Left renal cortex interstitium (tissue), 4 donors: ENCODE data around the gene GPR84. TPM values are rescaled to one million over a fixed set of nuclear protein-coding genes. Genes with fewer than 3 reads are reported as not detected.

ENCODE experiments used
- DNase-seq, 4 donors: peaks; one replicate each; pipeline ENCODE4 v3.0.0-alpha.2; 2013; ENCODE audit warnings: low read depth in 4 of 4, low spot score in 2 of 4, missing footprints in 1 of 4
- polyA plus RNA-seq, 4 donors: library from polyadenylated mRNA; unstranded; fragments of 120-200 nt; gene quantifications; one replicate each; pipeline ENCODE4 v1.2.1, GENCODE V29; 2013; ENCODE audit not compliant: insufficient read length in 4 of 4

Gene GPR84
- polyA plus RNA-seq, 4 donors = 0.18 to 0.24 (median 0.24) TPM; not detected in 1

DNA sequence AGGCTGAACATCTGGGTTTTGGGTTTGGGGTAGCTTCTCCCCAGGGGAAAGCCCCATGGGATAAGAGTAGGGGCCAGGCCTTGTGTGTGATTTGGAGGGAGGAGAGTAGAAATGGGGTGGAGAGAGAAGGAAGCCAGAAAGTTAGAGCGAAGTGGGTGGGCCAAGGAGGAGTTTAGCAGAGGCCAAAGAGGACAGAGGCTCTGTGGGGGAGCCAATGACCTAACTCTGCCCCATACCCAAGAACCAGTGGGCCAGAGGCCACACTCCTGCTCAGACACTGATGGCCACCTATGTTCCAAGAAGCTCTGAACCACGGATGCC, 10.9 kb upstream of the GPR84 start:
- DNase-seq = no peak

- DNase-seq = no peak
Observed at GRCh38 chr12:54374562-54375258, 10.4 kb upstream of the GPR84 start.

- DNase-seq = no peak
Observed at GRCh38 chr12:54373649-54374561, 9.6 kb upstream of the GPR84 start.

DNA sequence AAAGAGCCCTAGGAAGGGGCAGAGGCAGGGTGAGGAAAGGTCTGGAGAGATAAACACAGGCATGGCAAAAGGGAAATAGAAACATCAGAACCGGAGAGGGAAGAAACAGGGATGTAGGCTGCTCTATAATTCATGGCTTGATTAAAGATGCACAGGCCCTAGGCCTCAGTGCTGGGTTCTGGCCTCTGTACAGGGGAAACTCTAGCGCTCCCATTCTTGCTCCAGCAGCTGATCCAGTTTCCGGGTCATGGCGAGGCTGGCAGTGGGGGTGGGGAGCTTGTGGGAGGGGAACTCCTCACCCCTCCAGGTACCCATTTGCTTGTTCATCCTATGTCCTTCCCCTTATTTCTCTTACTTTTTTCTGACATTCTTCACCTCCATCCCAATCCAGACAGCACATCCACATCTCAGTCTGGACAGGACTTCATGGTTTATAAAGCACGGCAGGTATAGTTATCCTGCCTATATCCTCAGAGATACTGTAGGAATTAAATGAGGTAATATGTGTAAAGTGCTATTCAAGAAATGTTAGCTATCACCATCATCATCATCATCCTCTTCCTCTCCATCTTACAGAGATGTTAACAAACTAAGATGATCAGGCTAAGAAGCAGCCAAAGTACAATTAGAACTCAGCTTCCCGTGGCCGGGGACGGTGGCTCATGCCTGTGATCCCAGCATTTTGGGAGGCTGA, 8.0 kb upstream of the GPR84 start:
- no peak for DNase-seq

DNA sequence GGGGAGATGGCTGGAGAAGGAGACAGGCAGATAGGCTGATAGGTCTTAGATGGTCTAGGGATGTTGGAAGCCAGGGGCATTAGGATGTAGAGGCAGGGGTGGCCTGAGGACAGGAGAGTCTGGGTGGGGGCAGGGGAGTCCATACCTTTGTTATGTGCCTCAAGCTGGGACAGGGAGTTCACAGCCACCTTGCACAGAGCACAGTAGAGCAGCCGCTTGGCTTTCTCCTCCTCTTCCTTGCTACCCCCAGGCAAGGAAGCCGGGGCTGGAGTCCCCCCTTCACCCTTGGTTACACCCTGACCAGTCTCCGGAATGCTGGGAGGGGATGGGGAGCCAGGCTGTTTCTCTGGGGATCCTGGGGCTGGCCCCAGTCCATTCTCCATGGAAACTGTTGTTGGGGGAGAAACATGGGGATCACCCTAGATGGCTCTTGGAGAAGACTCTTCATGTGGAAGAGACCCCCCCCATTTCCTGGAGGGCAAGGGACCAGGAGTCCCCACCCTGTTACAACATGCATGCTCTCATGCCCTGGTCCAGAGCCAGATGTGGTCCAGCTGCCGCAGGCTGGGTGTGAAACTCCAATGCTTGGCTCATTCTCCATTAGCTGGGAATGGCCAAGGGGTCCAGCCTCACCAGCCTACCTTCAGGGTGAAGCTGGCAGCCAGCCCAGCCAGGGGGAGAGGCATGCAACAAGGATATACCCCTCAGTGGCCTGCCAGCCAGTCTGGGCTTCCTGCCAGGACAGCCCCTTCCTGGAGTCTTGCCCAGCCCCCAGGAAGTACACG, 7.2 kb upstream of the GPR84 start:
- no peak for DNase-seq

GRCh38 chr12:54370171-54370730, 6.0 kb upstream of the GPR84 start:
- DNase-seq = no peak

- DNase-seq = no peak
Observed at GRCh38 chr12:54369597-54370131, 5.4 kb upstream of the GPR84 start.

DNA sequence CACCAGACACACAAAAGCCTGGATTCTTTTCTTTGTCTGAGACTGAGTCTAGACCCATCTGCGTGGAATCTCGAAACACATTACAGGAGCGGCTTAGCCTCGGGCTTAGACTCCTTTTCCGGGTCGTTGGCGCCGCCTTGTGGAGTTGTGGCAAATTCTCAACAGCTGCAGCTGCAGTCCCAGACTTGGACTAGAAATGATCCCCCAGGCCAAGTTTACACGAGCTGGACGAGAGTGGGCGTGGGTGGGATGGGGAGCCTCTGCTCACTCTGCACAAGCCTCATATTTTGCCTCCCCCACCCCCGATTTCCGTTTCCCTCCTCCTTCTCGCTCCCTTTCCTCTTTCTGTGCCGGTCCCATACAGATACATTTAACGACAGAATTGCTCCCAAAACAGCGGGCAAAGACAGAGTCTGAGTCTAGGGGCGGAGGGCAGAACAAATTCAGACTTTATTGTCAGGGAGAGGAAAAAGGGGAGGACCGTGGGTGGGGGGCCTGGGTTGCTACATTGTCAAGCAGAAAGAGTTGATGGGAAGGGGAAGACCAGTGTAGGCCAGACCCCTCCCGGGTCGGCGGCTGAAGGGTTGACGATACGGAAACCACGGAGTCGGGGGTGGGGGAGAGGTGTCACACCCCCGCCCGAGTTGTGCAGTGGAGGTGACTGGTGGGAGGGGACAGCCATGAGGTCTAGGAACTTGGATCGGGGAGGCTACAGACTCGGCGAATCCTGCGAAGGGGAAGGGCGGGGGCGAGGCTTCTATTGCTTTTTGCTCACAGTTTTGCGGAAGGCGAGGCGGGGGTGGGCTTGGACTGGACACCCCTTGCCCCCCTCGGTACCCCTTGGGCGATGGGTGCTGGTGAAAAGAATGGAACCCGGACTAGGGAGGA, 4.7 kb upstream of the GPR84 start:
- peak in 3 of 4 donors; percentile 83 to 93 (median 88) for DNase-seq

DNA sequence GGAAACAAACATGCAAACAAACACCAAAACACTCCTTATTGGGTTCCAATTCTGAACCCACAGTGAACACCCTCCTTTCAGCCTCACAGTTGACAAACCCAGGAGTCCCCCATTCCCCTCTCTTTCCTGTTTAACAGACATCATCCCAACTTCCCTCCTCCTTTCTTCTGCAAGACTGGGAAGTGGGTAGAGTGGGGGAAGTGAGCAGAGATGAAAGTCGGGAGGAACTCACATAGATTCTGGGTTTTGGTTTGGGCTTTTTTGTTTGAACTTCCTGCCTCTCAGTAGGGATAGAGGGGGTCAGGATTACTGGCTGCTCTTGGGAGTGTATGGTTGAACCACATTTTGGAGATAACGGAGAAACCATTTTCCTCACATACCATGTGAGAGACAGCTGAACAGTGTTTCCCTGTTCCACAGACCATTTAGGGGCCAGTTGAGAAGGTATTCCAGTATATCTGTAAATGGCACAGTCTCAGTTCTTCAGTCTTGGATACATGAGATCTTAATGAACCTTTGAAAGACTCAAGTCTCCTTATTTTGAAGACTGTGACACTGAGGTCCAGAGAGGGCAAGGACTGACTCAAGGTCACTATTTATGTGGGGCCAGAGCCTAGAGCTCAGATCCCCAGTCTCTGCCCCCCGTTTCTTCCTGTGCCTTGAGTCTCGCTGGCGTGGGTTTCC, 3.9 kb upstream of the GPR84 start:
- DNase-seq = no peak

- no peak for DNase-seq
Observed at GRCh38 chr12:54363618-54364017, 668 bp downstream of the GPR84 start.

GRCh38 chr12:54363047-54363446, 1.2 kb downstream of the GPR84 start:
- no peak for DNase-seq

GRCh38 chr12:54360717-54361456, 3.4 kb downstream of the GPR84 start:
- DNase-seq = peak in 1 of 4 donors; percentile 90

DNA sequence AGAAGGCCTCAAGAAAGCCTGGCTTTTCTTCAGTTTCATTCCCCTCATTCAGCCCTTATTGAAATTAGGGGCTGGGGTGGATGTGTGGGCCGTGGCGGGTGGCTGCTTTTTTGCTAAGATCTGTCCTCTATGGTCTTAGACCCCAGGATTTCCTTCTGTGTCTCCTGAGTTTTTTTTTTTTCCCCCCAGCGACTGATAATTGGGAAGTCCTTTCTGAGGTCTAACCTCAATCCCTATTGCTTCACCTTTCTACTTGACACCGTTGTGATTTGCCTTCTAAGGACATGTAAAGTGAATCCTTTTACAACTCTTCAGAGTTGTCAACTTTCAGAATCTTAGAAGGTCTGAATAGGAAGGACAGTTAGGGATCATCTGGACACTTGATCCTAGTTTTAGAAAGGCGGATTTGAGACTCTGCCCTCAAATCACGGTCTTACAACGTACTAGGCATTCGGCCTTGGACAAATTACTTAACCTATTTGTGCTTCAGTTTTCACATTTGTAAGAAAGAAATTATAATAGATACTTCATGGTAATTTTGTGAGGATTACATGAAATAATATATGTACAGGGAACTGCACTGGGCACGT, 4.4 kb downstream of the GPR84 start:
- no peak for DNase-seq

DNA sequence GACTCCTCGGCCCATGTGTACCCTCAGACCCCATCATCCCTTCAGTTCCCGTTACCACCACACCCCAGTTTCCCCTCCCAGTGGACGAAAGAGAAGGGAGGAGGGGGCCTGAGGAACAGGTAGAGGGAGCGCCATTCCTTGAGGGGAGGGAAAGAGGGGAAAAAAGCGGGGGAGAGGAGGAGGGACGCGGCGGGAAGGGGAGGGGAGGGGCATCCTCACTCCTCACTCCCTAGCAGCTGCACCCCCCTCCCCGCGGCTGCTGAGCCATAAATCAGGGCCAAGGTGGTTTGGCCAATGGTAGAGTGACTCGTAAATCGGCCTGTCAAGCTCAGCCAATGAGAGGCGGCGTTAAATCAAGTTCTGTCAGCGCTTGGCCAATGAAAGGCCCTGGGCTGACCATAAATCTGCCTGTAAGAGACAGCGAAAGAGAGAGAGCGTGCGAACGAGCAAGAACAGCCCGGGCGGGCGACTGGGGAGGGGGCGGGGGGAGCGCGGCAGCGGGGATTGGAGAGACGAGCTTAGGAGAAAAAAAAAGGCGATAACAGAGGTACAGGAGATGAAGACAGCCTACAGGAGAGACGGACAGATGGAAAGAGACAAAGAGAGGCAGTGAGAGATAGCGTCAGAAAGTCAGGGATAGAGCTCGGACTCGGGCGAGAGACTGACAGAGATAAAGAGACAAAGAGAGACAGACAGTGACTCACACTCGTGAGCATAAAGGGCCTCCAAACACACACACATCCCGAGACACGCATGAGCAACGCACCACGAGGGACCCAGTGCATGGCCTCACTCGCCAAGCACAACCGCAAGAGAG, 5.1 kb downstream of the GPR84 start:
- DNase-seq = peak; percentile 99

GRCh38 chr12:54358191-54358944, 5.9 kb downstream of the GPR84 start:
- DNase-seq = no peak
